ENCODE data around the gene ELAVL1.
"Not testable (repeated sequence)": the region's sequence is repeated elsewhere in the genome, so short reads cannot be mapped to it uniquely, and the experiment has no call there.

ELAVL1 gene

GRCh38 chr19:7933828-7934725 is 71.4 kb downstream of the ELAVL1 start:
- no peak for DNase-seq
- ATAC-seq, result no peak

- ATAC-seq (no peak), DNase-seq (no peak)
Measured at GRCh38 chr19:7933411-7933810, 72.0 kb downstream of the ELAVL1 start.

GRCh38 chr19:7932930-7933300 is 72.5 kb downstream of the ELAVL1 start:
- DNase-seq (no peak), ATAC-seq (no peak)

DNA sequence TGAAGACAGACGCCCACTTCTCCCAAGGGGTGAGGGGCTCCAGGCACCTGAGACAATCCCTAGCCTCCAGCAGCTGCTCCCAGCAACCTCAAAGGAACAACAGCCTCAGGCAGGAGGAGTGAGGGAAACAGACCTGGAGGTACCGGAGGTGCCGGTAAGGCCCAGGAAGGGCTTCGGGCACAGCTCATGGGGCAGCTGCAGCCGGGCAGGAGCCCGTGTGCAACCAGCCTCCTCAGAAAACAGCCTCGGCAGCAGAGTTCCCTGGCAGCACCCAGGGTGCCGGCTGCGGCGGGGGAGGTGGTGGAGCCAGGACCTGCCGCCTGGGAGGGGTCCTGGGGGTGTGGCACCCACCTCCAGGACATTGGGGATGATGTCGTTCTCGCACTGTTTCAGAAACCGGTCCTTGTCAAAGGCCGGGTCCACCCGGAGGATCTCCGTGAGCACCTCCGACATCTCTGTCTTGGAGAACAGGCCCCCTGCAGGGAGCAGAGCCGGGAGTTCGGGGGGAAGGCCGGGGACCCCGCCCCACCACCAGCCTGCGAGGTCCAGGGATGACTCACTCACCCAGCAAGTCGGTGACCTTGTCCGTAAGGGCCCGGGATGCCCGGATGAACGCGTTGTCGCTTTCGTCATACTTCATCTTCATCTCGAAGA is 73.0 kb downstream of the ELAVL1 start:
- DNase-seq, result no peak
- ATAC-seq, result no peak

- ATAC-seq, result no peak
- DNase-seq, result no peak
Measured at GRCh38 chr19:7931221-7932061, 74.0 kb downstream of the ELAVL1 start.

GRCh38 chr19:7930765-7931164 is 74.7 kb downstream of the ELAVL1 start:
- DNase-seq (no peak), ATAC-seq (no peak)

GRCh38 chr19:7930030-7930429 is 75.4 kb downstream of the ELAVL1 start:
- not testable (repeated sequence) for DNase-seq, ATAC-seq

GRCh38 chr19:7928741-7929701 is 76.4 kb downstream of the ELAVL1 start:
- ATAC-seq (peak; percentile 28), DNase-seq (peak; percentile 76)

DNA sequence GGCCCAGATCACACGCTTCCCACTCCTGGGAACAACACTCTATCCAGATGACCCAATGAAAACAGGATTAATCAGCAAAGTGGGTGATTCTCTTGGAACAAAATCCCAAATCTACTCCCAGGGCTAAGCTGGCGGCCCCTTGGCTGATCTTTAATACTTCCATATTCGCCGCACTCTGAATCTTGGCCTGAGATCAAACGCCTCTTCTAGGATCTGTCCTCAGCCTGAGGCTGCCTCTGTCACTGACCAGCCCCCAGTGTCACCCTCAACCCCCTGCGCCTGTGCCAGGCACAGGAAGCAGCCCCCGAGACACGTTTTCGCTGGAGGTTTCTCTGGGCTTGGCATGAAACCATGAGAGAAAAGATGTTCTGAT is 77.1 kb downstream of the ELAVL1 start:
- DNase-seq, result no peak
- ATAC-seq, result no peak

DNA sequence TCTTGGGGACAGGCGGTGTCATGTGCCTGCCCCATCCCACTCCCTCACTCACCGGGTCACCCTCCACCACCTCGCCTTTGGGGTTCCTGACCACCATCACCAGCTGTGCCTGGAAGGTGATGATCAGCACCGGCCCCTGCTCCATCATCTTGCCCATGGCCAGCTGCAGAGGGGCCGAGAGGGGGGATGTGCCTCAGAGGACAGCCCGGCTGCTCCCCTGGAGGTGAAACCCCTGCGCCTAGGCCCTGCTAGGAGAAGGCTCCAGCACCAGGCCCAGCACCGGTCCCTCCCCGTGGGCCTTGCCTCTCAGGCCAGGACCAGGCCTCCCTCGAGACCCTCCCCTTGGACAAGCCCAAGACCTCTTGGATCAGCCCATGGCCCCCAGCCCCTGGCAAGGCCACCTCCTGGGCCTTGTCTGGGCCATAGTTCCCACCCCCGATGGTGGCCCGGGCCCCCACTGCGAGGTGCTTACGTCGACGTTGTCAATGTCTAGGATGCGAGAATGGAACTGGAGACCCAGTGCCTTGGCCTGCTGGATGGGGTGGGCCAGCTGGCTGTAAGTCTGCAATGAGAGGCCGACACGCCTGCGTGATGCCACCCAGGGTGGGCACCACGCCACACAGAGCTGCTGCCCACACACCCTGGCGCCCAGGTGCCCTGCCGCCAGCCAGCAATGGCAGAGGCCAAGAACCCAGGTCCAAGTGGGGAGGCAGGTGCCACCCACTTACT is 77.7 kb downstream of the ELAVL1 start:
- ATAC-seq, result no peak
- no peak for DNase-seq

GRCh38 chr19:7926727-7927604 is 78.5 kb downstream of the ELAVL1 start:
- no peak for ATAC-seq
- DNase-seq, result no peak

- DNase-seq (peak; percentile 85), ATAC-seq (peak; percentile 44)
Measured at GRCh38 chr19:7926021-7926726, 79.3 kb downstream of the ELAVL1 start, which contains the start of gene CTXN1. TSS of gene CTXN1 (minus strand) at chr19:7926135. CDS start at chr19:7925538, 597 bp downstream.

DNA sequence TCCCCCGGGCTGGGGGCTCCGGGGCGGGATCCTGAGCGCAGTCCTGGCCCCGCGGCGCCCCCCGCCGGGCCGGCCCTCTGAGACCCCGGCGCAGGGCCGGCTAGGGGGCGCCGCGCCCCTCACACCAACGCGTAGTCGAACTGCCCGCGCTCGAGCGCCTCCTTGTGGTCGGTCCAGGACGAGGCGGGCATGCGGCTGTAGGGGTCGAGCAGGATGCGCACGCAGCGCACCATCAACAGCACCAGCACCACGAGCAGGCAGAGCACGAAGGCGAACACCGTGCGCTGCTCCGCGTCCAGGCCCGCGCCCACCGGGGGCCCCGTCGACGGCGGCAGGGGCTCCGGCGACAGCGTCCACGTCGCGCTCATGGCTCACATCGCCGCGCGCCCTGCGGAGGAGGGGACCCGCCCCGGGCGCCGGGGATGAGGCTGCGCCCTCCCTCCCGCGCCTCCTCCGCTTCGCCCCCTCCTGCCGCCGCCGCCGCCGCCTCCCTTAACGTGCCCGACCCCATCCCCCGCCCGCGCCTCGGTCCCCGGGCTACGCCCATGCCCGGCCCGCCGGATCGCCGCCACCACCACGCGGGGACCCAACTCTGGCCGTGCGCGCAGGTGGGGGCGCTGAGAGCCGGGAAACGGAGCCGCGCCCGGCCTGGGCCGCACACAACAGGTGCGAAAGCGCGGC is 80.1 kb downstream of the ELAVL1 start:
- DNase-seq (peak; percentile 90), ATAC-seq (peak; percentile 17)

DNA sequence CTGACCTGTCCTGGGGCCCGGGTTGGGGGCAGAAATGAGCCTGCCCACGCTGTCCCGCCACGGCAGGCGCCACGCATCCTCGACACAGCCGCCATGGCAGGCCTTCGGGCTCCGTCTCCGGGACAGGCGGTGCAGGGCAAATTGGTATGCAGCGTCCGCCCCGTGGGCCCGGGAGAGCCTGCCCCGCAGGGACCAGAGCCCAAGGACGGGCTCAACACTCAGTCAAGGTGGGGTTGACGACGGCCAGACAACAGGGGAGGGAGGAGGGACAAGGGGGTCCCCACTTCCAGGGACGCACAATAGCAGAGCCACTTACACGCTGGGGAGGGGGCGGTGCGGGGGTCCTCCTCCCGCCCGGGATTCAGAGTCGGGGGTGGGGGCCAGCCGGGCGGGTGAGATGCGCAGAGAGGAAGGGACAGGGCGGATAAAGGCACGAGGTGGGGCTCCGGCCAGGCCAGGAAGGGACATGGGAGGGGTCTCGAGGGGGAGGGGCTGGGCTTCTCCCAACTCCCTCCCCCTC is 80.7 kb downstream of the ELAVL1 start:
- ATAC-seq, result no peak

GRCh38 chr19:7924241-7924640 is 81.2 kb downstream of the ELAVL1 start:
- no peak for ATAC-seq
- DNase-seq, result no peak

More for the DNA sequence above, 80.7 kb downstream of the ELAVL1 start:
- no peak for DNase-seq

DNA sequence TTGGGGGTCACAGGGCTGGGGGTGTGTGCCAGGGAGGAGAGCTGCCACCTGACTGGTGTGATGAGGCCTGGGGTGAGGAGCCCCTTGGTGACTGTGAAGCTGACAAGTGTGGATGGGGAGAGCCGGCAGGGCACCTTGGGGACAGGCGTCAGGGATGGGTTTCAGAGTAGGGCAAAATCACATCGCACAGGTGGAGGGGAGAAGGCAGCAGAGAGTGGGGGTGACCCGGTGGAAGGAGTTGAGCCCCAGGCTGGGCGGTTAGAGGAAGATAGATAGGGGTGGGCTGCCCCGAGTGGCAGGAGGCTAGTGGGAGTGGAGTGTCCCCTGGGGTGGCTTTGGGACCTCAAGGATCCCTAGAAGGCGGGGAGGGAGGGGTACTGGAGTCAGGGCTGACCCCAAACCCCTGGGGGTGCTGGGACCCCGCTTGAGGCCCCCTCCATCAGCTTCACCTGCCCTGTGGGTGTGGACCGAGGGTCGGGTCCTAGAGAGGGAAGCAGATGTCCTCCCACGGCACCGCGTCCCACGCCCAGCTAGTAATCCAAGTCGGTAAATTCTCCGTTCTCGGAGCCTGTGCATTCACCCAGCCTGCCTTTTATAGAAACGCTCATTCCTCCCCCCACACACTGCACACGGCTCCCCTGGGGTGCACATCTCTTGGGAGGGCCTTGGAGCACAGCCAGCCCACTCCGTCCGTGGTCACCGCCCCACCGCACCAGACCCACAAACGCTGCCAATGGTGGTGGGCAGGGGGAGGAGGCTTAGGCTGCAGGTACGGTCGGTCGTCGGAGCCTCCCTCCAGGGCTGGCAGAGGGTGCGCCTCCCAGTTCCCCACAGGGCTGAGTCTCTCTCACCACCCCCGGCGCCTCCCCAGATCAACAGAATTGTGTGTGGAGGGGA is 81.9 kb downstream of the ELAVL1 start:
- no peak for ATAC-seq
- no peak for DNase-seq

DNA sequence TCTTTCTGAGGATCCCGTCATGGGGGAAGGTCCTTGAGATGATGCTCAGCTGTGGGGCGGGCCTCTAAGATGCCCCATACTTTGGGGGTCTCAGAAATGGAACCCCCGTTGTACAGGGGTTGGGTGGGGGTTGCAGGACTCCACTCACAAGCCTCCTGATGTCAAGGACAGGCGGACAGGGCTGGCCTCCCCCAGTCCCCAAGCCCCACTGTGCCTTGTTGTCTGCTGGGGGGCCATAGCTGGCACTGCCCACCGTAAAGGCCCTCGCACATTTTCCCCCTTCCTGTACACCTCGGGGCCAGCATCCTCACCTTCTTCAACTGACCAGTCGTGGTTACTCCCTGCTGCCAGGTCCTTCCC is 82.6 kb downstream of the ELAVL1 start:
- ATAC-seq (no peak), DNase-seq (no peak)

Data from stimulated activated naive CD8-positive, alpha-beta T cell treated with anti-CD3 and anti-CD28 coated beads, Interleukin-15, Interleukin-2, amounts not matched to agents 100 U/mL and 50 U/mL, for 24 hours (primary cell).